Esophagus squamous epithelium (tissue), 4 donors: ENCODE results near the gene MBD5.

Source experiments
- POLR2A ChIP-seq, 4 donors: fragments of 450-650 bp; IDR thresholded peaks; one replicate each; pipeline ENCODE4 v1.6.1; 2017; ENCODE audit warnings: antibody characterized with exemption in 4 of 4, mild to moderate bottlenecking in 4 of 4, moderate library complexity in 3 of 4
- TF ChIP-seq, protein P1 (sequence below), 6 experiments: fragments of 450-650 bp in 4 of 6; fragments of 200-600 bp in 2 of 6; sonication (generic) in 2 of 6; IDR thresholded peaks; one replicate each; pipeline ENCODE4 v1.5.1; 2016 to 2019; ENCODE audit warnings: antibody characterized with exemption in 6 of 6, mild to moderate bottlenecking in 4 of 6, moderate library complexity in 4 of 6

DNA sequence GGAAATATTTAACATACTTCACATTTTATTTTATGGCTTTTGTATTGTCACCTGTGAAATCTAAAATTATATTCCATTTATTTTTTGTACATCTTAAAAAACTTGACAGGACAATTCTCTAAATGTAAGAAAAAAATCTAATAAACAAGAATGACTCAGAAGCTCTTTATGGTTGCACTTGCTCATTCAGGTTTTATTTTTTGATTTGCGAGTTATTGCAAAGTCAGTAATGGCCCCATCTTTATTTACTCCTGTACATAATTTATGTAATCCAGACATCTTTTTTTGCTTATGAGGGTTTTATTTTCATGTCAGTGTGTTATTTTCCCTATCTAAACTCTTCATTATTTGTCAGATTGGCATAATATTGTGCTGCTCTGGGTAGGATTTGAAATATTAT is 145.1 kb downstream of the MBD5 start:
- TF ChIP-seq POLR2A (IDR thresholded peaks at IDR 0.05), result no peak
- TF ChIP-seq, protein P1, sequence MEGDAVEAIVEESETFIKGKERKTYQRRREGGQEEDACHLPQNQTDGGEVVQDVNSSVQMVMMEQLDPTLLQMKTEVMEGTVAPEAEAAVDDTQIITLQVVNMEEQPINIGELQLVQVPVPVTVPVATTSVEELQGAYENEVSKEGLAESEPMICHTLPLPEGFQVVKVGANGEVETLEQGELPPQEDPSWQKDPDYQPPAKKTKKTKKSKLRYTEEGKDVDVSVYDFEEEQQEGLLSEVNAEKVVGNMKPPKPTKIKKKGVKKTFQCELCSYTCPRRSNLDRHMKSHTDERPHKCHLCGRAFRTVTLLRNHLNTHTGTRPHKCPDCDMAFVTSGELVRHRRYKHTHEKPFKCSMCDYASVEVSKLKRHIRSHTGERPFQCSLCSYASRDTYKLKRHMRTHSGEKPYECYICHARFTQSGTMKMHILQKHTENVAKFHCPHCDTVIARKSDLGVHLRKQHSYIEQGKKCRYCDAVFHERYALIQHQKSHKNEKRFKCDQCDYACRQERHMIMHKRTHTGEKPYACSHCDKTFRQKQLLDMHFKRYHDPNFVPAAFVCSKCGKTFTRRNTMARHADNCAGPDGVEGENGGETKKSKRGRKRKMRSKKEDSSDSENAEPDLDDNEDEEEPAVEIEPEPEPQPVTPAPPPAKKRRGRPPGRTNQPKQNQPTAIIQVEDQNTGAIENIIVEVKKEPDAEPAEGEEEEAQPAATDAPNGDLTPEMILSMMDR (IDR thresholded peaks at IDR 0.05), result no peak
